Psoas muscle (tissue), 8 donors: ENCODE measurements around the gene HS1BP3. TPM values are rescaled to one million over a fixed set of nuclear protein-coding genes. Genes with fewer than 3 reads are reported as not detected.

ENCODE experiments used
- ATAC-seq, 4 donors: fragments of 200-7000 bp; cut with Tn5 transposase; one replicate each; pipeline ENCODE4 v1.9.1; 2020; ENCODE audit warnings: moderate library complexity in 3 of 4, mild to moderate bottlenecking in 2 of 4
- DNase-seq, 2 donors: peaks; one replicate each; pipeline ENCODE4 v3.0.0-alpha.2; 2020
- H3K27ac ChIP-seq: fragments of 200-600 bp; one replicate; pipeline ENCODE4 v1.8.0; 2022
- H3K27me3 ChIP-seq, 3 donors: fragments of 200-600 bp in 1 of 3; one replicate each; pipeline versions ENCODE4 v1.6.1 to v1.8.0; 2013 to 2022; ENCODE audit warnings: low read length in 2 of 3, mild to moderate bottlenecking in 2 of 3, moderate library complexity in 1 of 3; ENCODE audit not compliant: insufficient read depth in 3 of 3
- H3K36me3 ChIP-seq, 2 donors: fragments of 200-600 bp in 1 of 2; one replicate each; pipeline versions ENCODE4 v1.6.1 to v1.8.0; 2013 to 2022; ENCODE audit warnings: low read depth in 1 of 2, mild to moderate bottlenecking in 1 of 2, moderate library complexity in 1 of 2; ENCODE audit not compliant: insufficient read depth in 1 of 2
- H3K4me1 ChIP-seq: fragments of 200-600 bp; one replicate; pipeline ENCODE4 v1.8.0; 2022
- H3K4me3 ChIP-seq: fragments of 200-600 bp; one replicate; pipeline ENCODE4 v1.8.0; 2022; ENCODE audit warnings: mild to moderate bottlenecking
- H3K9me3 ChIP-seq: fragments of 200-600 bp; one replicate; pipeline ENCODE4 v1.8.0; 2022
- WGBS, 3 donors: extraction: QIAGEN DNeasy Blood & Tissue Kit; methylation state at CpG; one replicate each; pipeline versions ENCODE4 v1.1.6 to v1.1.7; 2013; 5-methylcytosine and 5-hydroxymethylcytosine counted together
- intact Hi-C, 2 donors: fragments of 100-400 bp; cut with DNase I; formaldehyde crosslinking; loops; one replicate each; pipeline versions ENCODE4 v1.11.0 to v1.14.2; 2022
- polyA plus RNA-seq, 3 donors: library from polyadenylated mRNA; stranded (reverse); fragments of 200-250 nt; gene quantifications; one replicate each; pipeline ENCODE4 v1.2.3, GENCODE V29; 2013
- total RNA-seq, 4 donors: library from RNA; stranded (reverse); fragmentation: NEBNext Ultra II Directional in 2 of 4; extraction: Animal tissue kit (Norgen Biotek cat#: 25700) in 2 of 4; gene quantifications; one replicate each; pipeline versions ENCODE4 v1.2.1 to v1.2.4, GENCODE V29; 2021 to 2023
- TF ChIP-seq, protein P1 (sequence below): fragments of 200-600 bp; IDR thresholded peaks from one replicate; pipeline ENCODE4 v1.8.0; 2022; ENCODE audit warnings: antibody characterized with exemption
- donor health status: healthy with polysubstance abuse.
- donor health status: DM: no; HTN: no; CAD: no; lungs with moderate emphysema.
- donor health status: Bipolar disorder and iron deficiency.
- donor health status: healthy.
- donor health status: DM: yes; HTN: yes; CAD: no.
- donor health status: DM: no; HTN: no; CAD: no.
- donor health status: DM: no; HTN: no; CAD: no.
- donor health status: DM: yes; HTN: yes; CAD: no.

HS1BP3 gene
- total and polyA plus RNA-seq, 7 donors = 9.2 to 20.6 (median 12.1) TPM

DNA sequence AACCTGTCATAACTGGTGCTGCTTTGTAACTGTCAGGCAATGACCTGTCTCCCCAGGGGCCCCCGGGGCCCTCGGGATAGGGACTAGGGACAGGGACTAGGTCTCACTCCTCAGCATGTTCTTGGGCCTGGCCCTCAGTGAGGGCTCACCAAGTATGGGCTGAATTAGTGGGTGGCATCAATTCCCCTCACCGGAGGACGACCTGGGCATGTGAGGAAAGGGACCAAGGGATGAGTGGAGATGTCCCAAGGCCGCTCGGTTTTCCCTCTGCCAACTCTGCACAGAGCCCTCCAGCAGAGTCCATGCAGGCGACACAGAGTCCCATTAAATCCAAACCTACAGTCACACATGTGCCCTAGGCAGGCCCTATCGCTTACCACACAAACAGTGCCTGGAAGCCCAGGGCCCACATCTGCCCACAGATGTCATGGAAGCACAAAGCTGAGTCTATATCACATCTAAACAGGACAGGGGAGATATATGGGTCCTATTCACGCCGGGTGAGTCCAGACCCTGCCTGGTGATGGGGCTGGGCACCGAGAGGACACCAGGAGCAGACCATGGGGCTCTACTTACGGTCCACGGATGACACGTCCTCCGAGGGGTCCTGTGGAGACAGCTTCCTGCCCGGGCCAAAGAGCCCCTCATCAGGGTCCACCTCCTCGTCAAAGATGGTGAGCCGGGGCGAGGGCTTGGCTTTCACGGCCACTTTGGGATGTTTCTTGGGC lies 26.6 kb downstream of the HS1BP3 start:
- intact Hi-C loops = loop anchor here in 1 of 2 donors (5.0 kb wide), 1 partner anchor 87 kb away; no protein-coding TSS in a partner anchor

DNA sequence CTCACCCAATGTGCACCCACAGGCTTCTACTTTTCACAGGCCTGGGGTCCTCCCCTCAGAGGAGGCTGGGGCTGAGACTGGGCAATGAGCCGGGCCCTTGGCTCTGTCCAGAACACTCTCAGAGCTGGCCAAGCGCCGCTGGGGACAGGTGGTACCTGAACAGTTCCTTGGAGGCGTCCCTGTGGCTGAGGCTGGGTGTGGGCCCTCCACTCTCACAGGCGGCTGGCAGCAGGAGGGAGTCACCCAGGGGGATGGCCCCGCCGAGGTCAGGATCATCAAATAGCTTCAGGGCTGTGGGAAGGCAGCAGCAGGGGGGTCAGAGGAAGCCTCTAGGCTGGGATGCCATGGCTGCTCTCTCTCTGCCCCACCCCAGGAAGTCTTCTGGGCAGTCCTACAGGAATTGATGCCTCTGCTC lies 27.1 kb downstream of the HS1BP3 start:
- H3K4me1 ChIP-seq = peaks cover 40% of the 10 kb centered on the region
- H3K4me3 ChIP-seq = no peak overlapping the region
- TF ChIP-seq, protein P1, sequence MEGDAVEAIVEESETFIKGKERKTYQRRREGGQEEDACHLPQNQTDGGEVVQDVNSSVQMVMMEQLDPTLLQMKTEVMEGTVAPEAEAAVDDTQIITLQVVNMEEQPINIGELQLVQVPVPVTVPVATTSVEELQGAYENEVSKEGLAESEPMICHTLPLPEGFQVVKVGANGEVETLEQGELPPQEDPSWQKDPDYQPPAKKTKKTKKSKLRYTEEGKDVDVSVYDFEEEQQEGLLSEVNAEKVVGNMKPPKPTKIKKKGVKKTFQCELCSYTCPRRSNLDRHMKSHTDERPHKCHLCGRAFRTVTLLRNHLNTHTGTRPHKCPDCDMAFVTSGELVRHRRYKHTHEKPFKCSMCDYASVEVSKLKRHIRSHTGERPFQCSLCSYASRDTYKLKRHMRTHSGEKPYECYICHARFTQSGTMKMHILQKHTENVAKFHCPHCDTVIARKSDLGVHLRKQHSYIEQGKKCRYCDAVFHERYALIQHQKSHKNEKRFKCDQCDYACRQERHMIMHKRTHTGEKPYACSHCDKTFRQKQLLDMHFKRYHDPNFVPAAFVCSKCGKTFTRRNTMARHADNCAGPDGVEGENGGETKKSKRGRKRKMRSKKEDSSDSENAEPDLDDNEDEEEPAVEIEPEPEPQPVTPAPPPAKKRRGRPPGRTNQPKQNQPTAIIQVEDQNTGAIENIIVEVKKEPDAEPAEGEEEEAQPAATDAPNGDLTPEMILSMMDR = no peak
- peak in 1 of 2 donors; percentile 53 for DNase-seq
- peaks cover 0 to 30% of the 10 kb centered on the region in 2 donors for H3K36me3 ChIP-seq
- no peaks in the 10 kb centered on the region for H3K27me3 ChIP-seq
- 77 to 88% (median 86%) methylated on average over 6 to 7 of the region's 7 CpGs for WGBS, 3 donors
- no peak overlapping the region for H3K27ac ChIP-seq
- intact Hi-C loops = loop anchor here in 1 of 2 donors (5.0 kb wide), 1 partner anchor 86 kb away; no protein-coding TSS in a partner anchor
- ATAC-seq = no peak
- no peaks in the 10 kb centered on the region for H3K9me3 ChIP-seq

More for the DNA sequence above, 26.6 kb downstream of the HS1BP3 start:
- TF ChIP-seq, protein P1 = no peak
- Histone ChIP-seq H3K27ac (peak overlapping the region; percentile 58), H3K4me3 (no peak overlapping the region), H3K9me3 (no peaks in the 10 kb centered on the region), H3K36me3 (peaks cover 0 to 30% of the 10 kb centered on the region in 2 donors), H3K27me3 (no peaks in the 10 kb centered on the region), H3K4me1 (peaks cover 34% of the 10 kb centered on the region)
- WGBS, 3 donors = 89 to 92% (median 90%) methylated on average over 20 of the region's 20 CpGs
- DNase-seq = peak in 1 of 2 donors; percentile 40
- ATAC-seq = no peak

DNA sequence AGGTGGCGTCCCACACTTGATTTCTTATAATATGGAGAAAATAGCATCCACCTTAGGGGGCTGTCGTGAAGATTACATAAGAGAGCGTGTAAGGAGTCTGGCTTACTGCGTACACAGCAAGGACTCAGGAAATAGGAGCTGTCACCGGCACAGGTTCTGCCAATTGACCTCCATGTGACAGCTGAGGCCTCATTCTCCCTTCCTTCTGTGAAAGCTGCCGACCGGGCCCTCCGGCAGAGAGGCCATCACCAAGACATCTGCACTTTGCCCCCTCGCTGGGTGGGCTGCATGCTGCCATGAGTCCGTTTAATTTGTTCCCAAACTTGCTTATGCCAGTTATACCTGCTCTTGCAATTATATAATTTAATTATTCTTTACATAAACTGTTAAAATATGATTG lies 27.7 kb downstream of the HS1BP3 start:
- TF ChIP-seq, protein P1 = no peak
- Histone ChIP-seq H3K9me3 (no peaks in the 10 kb centered on the region), H3K4me1 (peaks cover 45% of the 10 kb centered on the region), H3K36me3 (peaks cover 0 to 30% of the 10 kb centered on the region in 2 donors), H3K4me3 (no peak overlapping the region), H3K27ac (peak overlapping the region; percentile 70), H3K27me3 (no peaks in the 10 kb centered on the region)
- ATAC-seq = peak in 1 of 4 donors; percentile 62
- intact Hi-C loops = loop anchor here in 1 of 2 donors (5.0 kb wide), 1 partner anchor 86 kb away; no protein-coding TSS in a partner anchor
- DNase-seq = peak in 1 of 2 donors; percentile 46
- WGBS, 3 donors = 37 to 46% (median 45%) methylated on average over 10 of the region's 10 CpGs

DNA sequence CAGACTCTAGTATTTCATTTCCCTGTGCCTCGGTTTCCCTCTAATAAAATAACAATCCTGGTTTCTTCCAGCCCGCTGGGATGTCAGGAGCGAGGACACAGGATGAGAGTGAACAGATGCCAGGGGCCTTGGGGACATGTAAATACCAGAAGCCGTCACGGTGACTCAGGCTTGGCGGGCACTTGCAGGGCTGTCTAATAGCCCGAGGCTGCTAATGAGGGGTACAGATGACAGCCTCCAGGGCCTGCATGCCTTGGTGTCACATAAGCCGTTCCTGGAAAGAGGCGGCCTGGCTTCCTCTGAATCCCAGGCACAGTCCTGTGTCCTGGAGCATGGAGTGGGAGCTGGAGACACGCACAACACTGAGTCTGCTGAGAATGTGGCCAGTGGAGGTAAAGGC lies 28.2 kb downstream of the HS1BP3 start:
- Histone ChIP-seq H3K4me3 (no peak overlapping the region), H3K27me3 (no peaks in the 10 kb centered on the region), H3K9me3 (no peaks in the 10 kb centered on the region), H3K27ac (peak overlapping the region; percentile 70), H3K4me1 (peaks cover 49% of the 10 kb centered on the region), H3K36me3 (peaks cover 0 to 30% of the 10 kb centered on the region in 2 donors)
- ATAC-seq (peak; percentile 84 to 87 (median 86)), DNase-seq (peak; percentile 85 to 96)
- 17 to 23% (median 21%) methylated on average over 10 of the region's 10 CpGs for WGBS, 3 donors
- TF ChIP-seq, protein P1 = no peak
- intact Hi-C loops = loop anchor here in 1 of 2 donors (5.0 kb wide), 1 partner anchor 85 kb away; no protein-coding TSS in a partner anchor
